GM23338 (cell line): ENCODE results near the gene PDCD10.

ENCODE experiments used
- CREB1 ChIP-seq: fragments of 250-450 bp; sonication (Bioruptor Pico); IDR thresholded peaks from 2 replicates; pipeline ENCODE4 v1.5.0; 2020; ENCODE audit warnings: low read depth, mild to moderate bottlenecking, moderate library complexity
- EZH2 ChIP-seq: fragments of 200-600 bp; sonication (generic); IDR thresholded peaks from one replicate; pipeline ENCODE4 v1.8.0; 2017; ENCODE audit warnings: antibody characterized with exemption, mild to moderate bottlenecking, low read depth; ENCODE audit not compliant: unreplicated experiment
- EZH2phosphoT487 ChIP-seq: fragments of 200-600 bp; sonication (generic); IDR thresholded peaks from one replicate; pipeline ENCODE4 v1.8.1; 2018; ENCODE audit warnings: antibody characterized with exemption; ENCODE audit not compliant: unreplicated experiment
- JUNB ChIP-seq: IDR thresholded peaks from one replicate; pipeline ENCODE4 v1.6.1; 2016; ENCODE audit warnings: antibody characterized with exemption; ENCODE audit not compliant: unreplicated experiment
- POLR2AphosphoS5 ChIP-seq: IDR thresholded peaks from 2 replicates; pipeline ENCODE4 v1.6.1; 2016; ENCODE audit warnings: antibody characterized with exemption, low read depth
- STAT1 ChIP-seq: IDR thresholded peaks from one replicate; pipeline ENCODE4 v1.6.1; 2016; ENCODE audit warnings: antibody characterized with exemption; ENCODE audit not compliant: unreplicated experiment
- TF ChIP-seq, protein P1 (sequence below), 2 experiments: fragments of 200-600 bp in 1 of 2; sonication (generic) in 1 of 2; conservative IDR thresholded peaks; 2 replicates each; pipeline versions ENCODE4 v1.5.1 to v1.6.1; 2016 to 2017; ENCODE audit warnings: antibody characterized with exemption in 2 of 2, low read depth in 2 of 2, mild to moderate bottlenecking in 2 of 2, moderate library complexity in 1 of 2

DNA sequence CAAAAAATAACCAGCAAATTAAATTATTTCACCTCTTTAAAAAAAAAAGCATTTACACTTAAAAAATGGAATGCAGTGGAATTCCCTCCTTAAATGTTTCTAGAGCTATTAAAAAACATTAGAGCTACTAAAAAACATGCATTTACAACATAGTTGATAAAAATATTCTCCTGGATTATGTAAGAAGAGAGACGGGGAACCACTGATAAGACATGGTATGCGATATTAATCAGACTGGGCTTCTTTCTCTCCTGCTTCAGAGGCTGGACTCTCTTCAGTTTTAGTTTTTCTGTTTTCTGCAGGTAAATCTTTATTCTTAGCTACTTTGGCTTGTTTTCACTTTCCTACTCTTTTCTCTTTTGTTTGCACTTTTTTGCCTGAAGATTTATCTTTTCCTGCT is 40.6 kb downstream of the PDCD10 start:
- TF ChIP-seq, protein P1, sequence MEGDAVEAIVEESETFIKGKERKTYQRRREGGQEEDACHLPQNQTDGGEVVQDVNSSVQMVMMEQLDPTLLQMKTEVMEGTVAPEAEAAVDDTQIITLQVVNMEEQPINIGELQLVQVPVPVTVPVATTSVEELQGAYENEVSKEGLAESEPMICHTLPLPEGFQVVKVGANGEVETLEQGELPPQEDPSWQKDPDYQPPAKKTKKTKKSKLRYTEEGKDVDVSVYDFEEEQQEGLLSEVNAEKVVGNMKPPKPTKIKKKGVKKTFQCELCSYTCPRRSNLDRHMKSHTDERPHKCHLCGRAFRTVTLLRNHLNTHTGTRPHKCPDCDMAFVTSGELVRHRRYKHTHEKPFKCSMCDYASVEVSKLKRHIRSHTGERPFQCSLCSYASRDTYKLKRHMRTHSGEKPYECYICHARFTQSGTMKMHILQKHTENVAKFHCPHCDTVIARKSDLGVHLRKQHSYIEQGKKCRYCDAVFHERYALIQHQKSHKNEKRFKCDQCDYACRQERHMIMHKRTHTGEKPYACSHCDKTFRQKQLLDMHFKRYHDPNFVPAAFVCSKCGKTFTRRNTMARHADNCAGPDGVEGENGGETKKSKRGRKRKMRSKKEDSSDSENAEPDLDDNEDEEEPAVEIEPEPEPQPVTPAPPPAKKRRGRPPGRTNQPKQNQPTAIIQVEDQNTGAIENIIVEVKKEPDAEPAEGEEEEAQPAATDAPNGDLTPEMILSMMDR (conservative IDR thresholded peaks at IDR 0.05; ENCODE audit: low read depth in 2 of 2), result no peak
- no peak for TF ChIP-seq EZH2
- TF ChIP-seq JUNB, result no peak
- no peak for TF ChIP-seq POLR2AphosphoS5
- no peak for TF ChIP-seq EZH2phosphoT487
- TF ChIP-seq CREB1 (CRISPR knock-in tag), result no peak
- TF ChIP-seq STAT1, result no peak
